Osteoblast (primary cell): ENCODE data around the gene RGN. TPM values are rescaled to one million over a fixed set of nuclear protein-coding genes. Genes with fewer than 3 reads are reported as not detected.

Source experiments
- DNase-seq: peaks from one replicate; pipeline ENCODE4 v3.0.0; 2011; ENCODE audit warnings: low spot score, mixed read lengths; ENCODE audit not compliant: insufficient read length; ENCODE audit errors: missing footprints
- H2AFZ ChIP-seq: 2 replicates; pipeline ENCODE4 v1.6.0; 2011; ENCODE audit warnings: mild to moderate bottlenecking, low read length
- H3K27ac ChIP-seq: 2 replicates; pipeline ENCODE4 v1.5.1; 2011; ENCODE audit warnings: mild to moderate bottlenecking, low read depth, low read length, moderate library complexity
- H3K27me3 ChIP-seq: 2 replicates; pipeline ENCODE4 v1.6.0; 2012; ENCODE audit warnings: mild to moderate bottlenecking, control low read depth, inconsistent platforms, low read length, moderate library complexity; ENCODE audit not compliant: insufficient read depth
- H3K36me3 ChIP-seq: 2 replicates; pipeline ENCODE4 v1.5.1; 2011; ENCODE audit warnings: mild to moderate bottlenecking, low read length, control low read depth, moderate library complexity; ENCODE audit not compliant: insufficient read depth
- H3K4me1 ChIP-seq: 2 replicates; pipeline ENCODE4 v1.5.1; 2011; ENCODE audit warnings: mild to moderate bottlenecking, low read length, control low read depth, moderate library complexity; ENCODE audit not compliant: insufficient read depth
- H3K4me2 ChIP-seq: 2 replicates; pipeline ENCODE4 v1.6.0; 2011; ENCODE audit warnings: mild to moderate bottlenecking, low read length; ENCODE audit not compliant: insufficient read depth
- H3K4me3 ChIP-seq: fragments of 200-600 bp; sonication (generic); 3 replicates; pipeline ENCODE4 v1.5.1; 2012; ENCODE audit warnings: mild to moderate bottlenecking, low read length, inconsistent platforms; ENCODE audit not compliant: insufficient read depth
- H3K79me2 ChIP-seq: 2 replicates; pipeline ENCODE4 v1.6.0; 2012; ENCODE audit warnings: mild to moderate bottlenecking, low read length, control low read depth, inconsistent platforms; ENCODE audit not compliant: insufficient read depth
- H3K9me3 ChIP-seq: 2 replicates; pipeline ENCODE4 v1.5.1; 2011; ENCODE audit warnings: low read depth, low read length, control low read depth
- H4K20me1 ChIP-seq: 2 replicates; pipeline ENCODE4 v1.6.0; 2012; ENCODE audit warnings: mild to moderate bottlenecking, low read length, control low read depth; ENCODE audit not compliant: insufficient read depth
- CTCF ChIP-seq: IDR thresholded peaks from 2 replicates; pipeline ENCODE4 v1.5.1; 2011; ENCODE audit warnings: mild to moderate bottlenecking, low read depth, low read length, moderate library complexity; ENCODE audit errors: extremely low read depth
- total RNA-seq: library from RNA; depleted of rRNA; stranded (reverse); fragments of >200 nt; gene quantifications from 2 replicates; pipeline ENCODE4 v1.2.3, GENCODE V29; 2012

The RGN gene
- total RNA-seq, 1 donor: 2.5 TPM

DNA sequence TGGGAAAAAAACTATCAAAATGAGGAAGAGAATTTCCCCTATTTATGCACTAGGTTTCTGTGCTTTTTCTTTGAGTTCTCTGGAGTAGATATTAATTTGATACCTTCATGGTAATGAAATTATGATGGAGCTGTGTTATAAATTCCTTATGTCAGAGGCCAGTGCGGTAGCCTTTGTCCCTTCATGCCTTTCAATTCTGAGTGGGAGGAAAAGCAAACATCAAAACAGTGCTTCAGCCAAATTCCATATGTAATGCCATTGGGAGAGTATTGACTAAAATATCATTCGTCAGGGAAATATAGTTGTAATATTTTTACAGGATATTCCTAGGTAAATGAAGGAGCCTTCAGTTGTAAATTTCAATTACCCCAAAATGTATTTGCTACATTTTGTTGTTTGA is 17.5 kb upstream of the RGN start:
- TF ChIP-seq CTCF: no peak
- Histone ChIP-seq H3K4me3 (no peak overlapping the region), H3K4me2 (no peak overlapping the region), H3K9me3 (no peaks in the 10 kb centered on the region), H4K20me1 (no peaks in the 10 kb centered on the region), H3K27me3 (peaks cover 25% of the 10 kb centered on the region), H3K27ac (no peak overlapping the region), H3K4me1 (no peaks in the 10 kb centered on the region), H3K79me2 (no peaks in the 10 kb centered on the region), H2AFZ (no peak overlapping the region), H3K36me3 (no peaks in the 10 kb centered on the region)
- no peak for DNase-seq

DNA sequence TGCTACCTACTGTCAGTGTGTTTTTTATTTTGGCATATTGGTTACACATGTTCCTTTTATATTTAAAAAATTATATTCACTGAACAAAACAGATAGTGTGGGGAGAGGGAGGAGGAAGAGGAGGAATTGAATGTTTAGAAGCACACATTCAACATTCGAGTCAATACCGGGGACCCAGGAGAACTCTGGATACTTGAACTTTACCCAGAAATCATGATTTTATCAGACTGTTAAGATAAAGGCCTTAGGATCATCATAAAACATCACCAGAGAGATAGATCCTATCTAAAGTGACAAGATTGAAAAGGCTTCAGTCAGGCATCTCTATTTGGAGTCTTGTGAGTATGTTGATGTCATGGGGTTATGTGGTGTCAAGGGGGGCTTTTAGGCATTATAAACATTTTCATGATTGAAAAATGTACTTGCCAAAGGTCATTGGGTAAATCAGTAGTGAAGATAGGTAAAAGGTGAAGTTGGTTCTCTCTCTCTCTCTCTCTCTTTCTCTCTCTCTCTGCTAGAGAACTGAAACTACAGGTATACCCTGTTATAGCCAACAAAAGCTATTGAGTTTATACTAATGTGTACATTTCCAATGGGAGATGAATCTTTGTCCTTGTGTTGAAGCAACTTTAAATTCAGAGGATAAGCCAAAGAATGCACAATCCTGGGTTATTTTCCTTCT is 16.9 kb upstream of the RGN start:
- Histone ChIP-seq H3K79me2 (no peaks in the 10 kb centered on the region), H2AFZ (no peak overlapping the region), H3K27me3 (peaks cover 19% of the 10 kb centered on the region), H3K27ac (no peak overlapping the region), H3K36me3 (no peaks in the 10 kb centered on the region), H4K20me1 (no peaks in the 10 kb centered on the region), H3K4me3 (no peak overlapping the region), H3K4me1 (no peaks in the 10 kb centered on the region), H3K4me2 (no peak overlapping the region), H3K9me3 (no peaks in the 10 kb centered on the region)
- no peak for DNase-seq
- no peak for TF ChIP-seq CTCF

DNA sequence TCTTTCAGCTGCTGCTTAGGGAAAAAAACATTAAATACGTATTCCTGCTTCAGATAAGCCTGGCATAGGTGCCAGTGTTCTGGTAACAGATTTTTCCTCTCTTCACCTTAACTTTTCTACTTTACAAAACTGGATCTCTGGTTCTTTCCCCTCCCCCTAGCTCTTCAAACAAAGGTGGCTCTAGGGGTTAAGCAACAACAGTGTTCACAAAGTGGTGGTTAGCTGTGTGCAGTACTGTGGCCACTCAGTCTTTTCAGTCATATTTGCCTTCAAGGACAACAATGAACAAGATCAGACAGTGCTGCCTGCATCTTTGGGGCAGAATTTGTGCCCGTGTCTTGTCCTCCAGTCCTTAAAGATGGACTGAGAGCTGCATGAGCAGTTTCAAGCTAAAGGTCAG is 15.1 kb upstream of the RGN start:
- Histone ChIP-seq H3K4me1 (no peaks in the 10 kb centered on the region), H2AFZ (no peak overlapping the region), H3K9me3 (no peaks in the 10 kb centered on the region), H3K36me3 (no peaks in the 10 kb centered on the region), H3K27ac (no peak overlapping the region), H4K20me1 (no peaks in the 10 kb centered on the region), H3K27me3 (peaks cover 9% of the 10 kb centered on the region), H3K4me2 (no peak overlapping the region), H3K79me2 (no peaks in the 10 kb centered on the region), H3K4me3 (no peak overlapping the region)
- no peak for DNase-seq
- no peak for TF ChIP-seq CTCF

DNA sequence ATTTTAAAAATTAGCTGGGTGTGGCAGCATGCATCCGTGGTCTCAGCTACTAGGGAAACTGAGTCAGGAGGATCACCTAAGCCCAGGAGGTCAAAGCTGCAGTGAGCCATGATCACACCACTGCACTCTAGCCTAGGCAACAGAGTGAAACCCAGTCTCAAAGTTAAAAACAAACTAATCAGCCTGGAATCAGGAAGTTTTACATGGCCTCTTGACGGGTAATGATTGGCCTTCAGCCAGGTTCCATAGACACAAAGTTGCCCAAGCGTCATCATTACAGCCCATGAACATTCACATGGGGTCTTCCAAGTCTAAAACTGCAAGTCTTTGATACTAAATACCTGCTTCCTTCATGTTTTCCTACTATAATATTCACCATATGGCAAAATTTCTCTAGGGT is 10.0 kb upstream of the RGN start:
- no peaks in the 10 kb centered on the region for H3K79me2 ChIP-seq
- no peaks in the 10 kb centered on the region for H3K36me3 ChIP-seq
- H3K4me1 ChIP-seq: no peaks in the 10 kb centered on the region
- no peaks in the 10 kb centered on the region for H4K20me1 ChIP-seq
- H3K4me2 ChIP-seq: no peak overlapping the region
- no peaks in the 10 kb centered on the region for H3K9me3 ChIP-seq
- TF ChIP-seq CTCF: no peak
- no peak for DNase-seq
- H3K27me3 ChIP-seq: peaks cover 3% of the 10 kb centered on the region
- H3K27ac ChIP-seq: no peak overlapping the region
- H3K4me3 ChIP-seq: no peak overlapping the region
- H2AFZ ChIP-seq: no peak overlapping the region
